ENCODE measurements around the gene AKT1. TPM values are rescaled to one million over a fixed set of nuclear protein-coding genes. Genes with fewer than 3 reads are reported as not detected.
A peak's percentile ranks its signal among the peaks of the same experiment; 100 is the strongest.

The AKT1 gene
- total RNA-seq, 1 experiment from 2014 or later = 83.3 TPM

GRCh38 chr14:104734601-104734990 is 61.0 kb downstream of the AKT1 start:
- Mint-ChIP-seq H3K36me3 (ENCODE audit: insufficient read depth, unreplicated experiment) (no peaks in the 10 kb centered on the region), H3K9me3 (ENCODE audit: unreplicated experiment) (no peaks in the 10 kb centered on the region), H3K4me1 (ENCODE audit: insufficient read depth, unreplicated experiment) (peaks cover 21% of the 10 kb centered on the region), H3K27ac (ENCODE audit: low read depth, unreplicated experiment) (no peak overlapping the region), H3K4me3 (ENCODE audit: unreplicated experiment) (no peak overlapping the region), H3K27me3 (ENCODE audit: insufficient read depth, unreplicated experiment) (no peaks in the 10 kb centered on the region)
- ChIA-PET POLR2A (interaction anchor here (0.7 to 4.7 kb wide), 2 partner anchors 10 to 13 kb away, joined by 3 to 24 read pairs; no protein-coding TSS in a partner anchor), CTCF (interaction anchor here (0.8 to 5.9 kb wide), 2 partner anchors 10 to 16 kb away, joined by 4 to 36 read pairs; partner anchors contain the start of gene ADSS1)
- intact Hi-C loops (cut with micrococcal nuclease) = no loop called here
- TF ChIP-seq, protein P1, sequence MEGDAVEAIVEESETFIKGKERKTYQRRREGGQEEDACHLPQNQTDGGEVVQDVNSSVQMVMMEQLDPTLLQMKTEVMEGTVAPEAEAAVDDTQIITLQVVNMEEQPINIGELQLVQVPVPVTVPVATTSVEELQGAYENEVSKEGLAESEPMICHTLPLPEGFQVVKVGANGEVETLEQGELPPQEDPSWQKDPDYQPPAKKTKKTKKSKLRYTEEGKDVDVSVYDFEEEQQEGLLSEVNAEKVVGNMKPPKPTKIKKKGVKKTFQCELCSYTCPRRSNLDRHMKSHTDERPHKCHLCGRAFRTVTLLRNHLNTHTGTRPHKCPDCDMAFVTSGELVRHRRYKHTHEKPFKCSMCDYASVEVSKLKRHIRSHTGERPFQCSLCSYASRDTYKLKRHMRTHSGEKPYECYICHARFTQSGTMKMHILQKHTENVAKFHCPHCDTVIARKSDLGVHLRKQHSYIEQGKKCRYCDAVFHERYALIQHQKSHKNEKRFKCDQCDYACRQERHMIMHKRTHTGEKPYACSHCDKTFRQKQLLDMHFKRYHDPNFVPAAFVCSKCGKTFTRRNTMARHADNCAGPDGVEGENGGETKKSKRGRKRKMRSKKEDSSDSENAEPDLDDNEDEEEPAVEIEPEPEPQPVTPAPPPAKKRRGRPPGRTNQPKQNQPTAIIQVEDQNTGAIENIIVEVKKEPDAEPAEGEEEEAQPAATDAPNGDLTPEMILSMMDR (IDR thresholded peaks at IDR 0.05; ENCODE audit: unreplicated experiment) = no peak
- BruUV-seq (replicated peaks) = no TSS peak
- no peak for DNase-seq (ENCODE audit: unreplicated experiment)

- ChIA-PET CTCF (interaction anchor here (0.6 to 5.9 kb wide), 2 partner anchors 10 to 137 kb away, joined by 3 to 36 read pairs; partner anchors contain the start of gene ADSS1), POLR2A (interaction anchor here (4.7 kb wide), 1 partner anchor 14 kb away, joined by 24 read pairs; no protein-coding TSS in a partner anchor)
- peaks cover under 1% of the 10 kb centered on the region for H3K36me3 Mint-ChIP-seq (ENCODE audit: insufficient read depth, unreplicated experiment)
- no peaks in the 10 kb centered on the region for H3K27me3 Mint-ChIP-seq (ENCODE audit: insufficient read depth, unreplicated experiment)
- no TSS peak for BruUV-seq (replicated peaks)
- intact Hi-C loops (cut with micrococcal nuclease) = no loop called here
- no peak overlapping the region for H3K27ac Mint-ChIP-seq (ENCODE audit: low read depth, unreplicated experiment)
- H3K9me3 Mint-ChIP-seq (ENCODE audit: unreplicated experiment) = no peaks in the 10 kb centered on the region
- TF ChIP-seq, protein P1 (IDR thresholded peaks at IDR 0.05; ENCODE audit: unreplicated experiment) = no peak
- DNase-seq (ENCODE audit: unreplicated experiment) = no peak
- peaks cover 21% of the 10 kb centered on the region for H3K4me1 Mint-ChIP-seq (ENCODE audit: insufficient read depth, unreplicated experiment)
- no peak overlapping the region for H3K4me3 Mint-ChIP-seq (ENCODE audit: unreplicated experiment)
Measured at GRCh38 chr14:104734051-104734587, 61.4 kb downstream of the AKT1 start.

GRCh38 chr14:104732931-104733681 is 62.4 kb downstream of the AKT1 start:
- no TSS peak for BruUV-seq (replicated peaks)
- Mint-ChIP-seq H3K36me3 (ENCODE audit: insufficient read depth, unreplicated experiment) (peaks cover 9% of the 10 kb centered on the region), H3K27me3 (ENCODE audit: insufficient read depth, unreplicated experiment) (no peaks in the 10 kb centered on the region), H3K4me3 (ENCODE audit: unreplicated experiment) (peak overlapping the region; percentile 49), H3K27ac (ENCODE audit: low read depth, unreplicated experiment) (peak overlapping the region; percentile 78), H3K4me1 (ENCODE audit: insufficient read depth, unreplicated experiment) (peaks cover 21% of the 10 kb centered on the region), H3K9me3 (ENCODE audit: unreplicated experiment) (no peaks in the 10 kb centered on the region)
- TF ChIP-seq, protein P1 (IDR thresholded peaks at IDR 0.05; ENCODE audit: unreplicated experiment) = no peak
- intact Hi-C loops (cut with micrococcal nuclease) = loop anchor here (2.0 kb wide), 1 partner anchor 20 kb away; the partner anchor contains the start of gene SIVA1
- peak; percentile 71 for DNase-seq (ENCODE audit: unreplicated experiment)
- POLR2A ChIA-PET = interaction anchor here (0.7 to 4.7 kb wide), 2 partner anchors 15 to 669 kb away, joined by 3 to 24 read pairs; no protein-coding TSS in a partner anchor
- CTCF ChIA-PET = interaction anchor here (0.6 to 5.9 kb wide), 4 partner anchors 9 to 78 kb away, joined by 3 to 36 read pairs (median 3); partner anchors contain the start of gene ADSS1

GRCh38 chr14:104732355-104732804 is 63.2 kb downstream of the AKT1 start:
- POLR2A ChIA-PET = interaction anchor here (1.0 to 4.7 kb wide), 2 partner anchors 16 to 20 kb away, joined by 4 to 24 read pairs; partner anchors contain the start of gene SIVA1
- DNase-seq (ENCODE audit: unreplicated experiment) = peak; percentile 92
- no peaks in the 10 kb centered on the region for H3K9me3 Mint-ChIP-seq (ENCODE audit: unreplicated experiment)
- H3K4me1 Mint-ChIP-seq (ENCODE audit: insufficient read depth, unreplicated experiment) = peaks cover 21% of the 10 kb centered on the region
- CTCF ChIA-PET = interaction anchor here (0.7 to 5.9 kb wide), 4 partner anchors 8 to 24 kb away, joined by 3 to 36 read pairs (median 5); partner anchors contain the start of gene ADSS1
- TF ChIP-seq, protein P1 (IDR thresholded peaks at IDR 0.05; ENCODE audit: unreplicated experiment) = no peak
- H3K36me3 Mint-ChIP-seq (ENCODE audit: insufficient read depth, unreplicated experiment) = peaks cover 14% of the 10 kb centered on the region
- peak overlapping the region; percentile 49 for H3K4me3 Mint-ChIP-seq (ENCODE audit: unreplicated experiment)
- intact Hi-C loops (cut with micrococcal nuclease) = loop anchor here (2.0 kb wide), 1 partner anchor 20 kb away; the partner anchor contains the start of gene SIVA1
- H3K27me3 Mint-ChIP-seq (ENCODE audit: insufficient read depth, unreplicated experiment) = no peaks in the 10 kb centered on the region
- peak overlapping the region; percentile 78 for H3K27ac Mint-ChIP-seq (ENCODE audit: low read depth, unreplicated experiment)
- no TSS peak for BruUV-seq (replicated peaks)

Measured in MCF 10A (cell line).